Endodermal cell (in vitro differentiated cells): ENCODE results near the gene CD300LG. TPM values are rescaled to one million over a fixed set of nuclear protein-coding genes. Genes with fewer than 3 reads are reported as not detected.
A peak's percentile ranks its signal among the peaks of the same experiment; 100 is the strongest.

Source experiments
- DNase-seq: peaks from one replicate; pipeline ENCODE4 v3.0.0-alpha.2; 2017
- H3K27ac ChIP-seq: 2 replicates; pipeline ENCODE4 v1.5.1; 2013; ENCODE audit warnings: mild to moderate bottlenecking, low read depth, low read length, moderate library complexity
- H3K27me3 ChIP-seq: 2 replicates; pipeline ENCODE4 v1.6.1; 2013; ENCODE audit warnings: mild to moderate bottlenecking, low read length, moderate library complexity; ENCODE audit not compliant: insufficient read depth, control insufficient read depth, poor library complexity, severe bottlenecking
- H3K36me3 ChIP-seq: 2 replicates; pipeline ENCODE4 v1.7.0; 2013; ENCODE audit warnings: mild to moderate bottlenecking, low read length, moderate library complexity; ENCODE audit not compliant: control insufficient read depth, insufficient read depth
- H3K4me1 ChIP-seq: one replicate; pipeline ENCODE4 v1.7.0; 2013; ENCODE audit warnings: low read length; ENCODE audit not compliant: control insufficient read depth, insufficient read depth
- H3K4me3 ChIP-seq: 2 replicates; pipeline ENCODE4 v1.5.1; 2013; ENCODE audit warnings: mild to moderate bottlenecking, low read length, moderate library complexity
- H3K9ac ChIP-seq: 2 replicates; pipeline ENCODE4 v1.6.1; 2013; ENCODE audit warnings: mild to moderate bottlenecking, low read length, moderate library complexity; ENCODE audit not compliant: poor library complexity, severe bottlenecking; ENCODE audit errors: extremely low read depth
- H3K9me3 ChIP-seq: 2 replicates; pipeline ENCODE4 v1.6.1; 2013; ENCODE audit warnings: mild to moderate bottlenecking, low read length, moderate library complexity; ENCODE audit not compliant: control insufficient read depth
- H3K27ac Mint-ChIP-seq: 2 replicates; pipeline ENCODE4 v1.8.0; 2020; ENCODE audit warnings: mixed read lengths
- H3K27me3 Mint-ChIP-seq: 2 replicates; pipeline ENCODE4 v1.8.0; 2021; ENCODE audit warnings: mild to moderate bottlenecking, mixed read lengths; ENCODE audit not compliant: insufficient read depth
- H3K36me3 Mint-ChIP-seq: 2 replicates; pipeline ENCODE4 v1.8.0; 2020; ENCODE audit warnings: low read depth, mixed read lengths
- H3K4me1 Mint-ChIP-seq: 2 replicates; pipeline ENCODE4 v1.8.0; 2020; ENCODE audit warnings: mixed read lengths
- H3K4me3 Mint-ChIP-seq: 2 replicates; pipeline ENCODE4 v1.8.0; 2020; ENCODE audit warnings: mild to moderate bottlenecking, moderate library complexity, mixed read lengths
- H3K9me3 Mint-ChIP-seq: 2 replicates; pipeline ENCODE4 v1.8.0; 2020; ENCODE audit warnings: mild to moderate bottlenecking, mixed read lengths
- WGBS, 2 experiments: methylation state at CpG; one replicate each; pipeline versions ENCODE4 v1.1.5 to v1.1.7; 2013; ENCODE audit warnings: missing lambda C conversion rate in 2 of 2, mixed read lengths in 1 of 2; ENCODE audit not compliant: insufficient coverage in 1 of 2, insufficient read length in 1 of 2; 5-methylcytosine and 5-hydroxymethylcytosine counted together
- total RNA-seq, 2 donors: library from RNA; stranded (reverse); fragmentation: NEBNext Ultra II Directional in 1 of 2; extraction: Animal tissue kit (Norgen Biotek cat#: 25700) in 1 of 2; gene quantifications; 2 replicates in 1 of 2; 3 replicates in 1 of 2; pipeline ENCODE4 v1.2.1, GENCODE V29; 2021
- TF ChIP-seq, protein P1 (sequence below): fragments of 200-600 bp; sonication (generic); conservative IDR thresholded peaks from 2 replicates; pipeline ENCODE4 v1.5.0; 2021; ENCODE audit warnings: antibody characterized with exemption, mild to moderate bottlenecking

The CD300LG gene
- total RNA-seq, 2 donors from 2014 or later: not detected

DNA sequence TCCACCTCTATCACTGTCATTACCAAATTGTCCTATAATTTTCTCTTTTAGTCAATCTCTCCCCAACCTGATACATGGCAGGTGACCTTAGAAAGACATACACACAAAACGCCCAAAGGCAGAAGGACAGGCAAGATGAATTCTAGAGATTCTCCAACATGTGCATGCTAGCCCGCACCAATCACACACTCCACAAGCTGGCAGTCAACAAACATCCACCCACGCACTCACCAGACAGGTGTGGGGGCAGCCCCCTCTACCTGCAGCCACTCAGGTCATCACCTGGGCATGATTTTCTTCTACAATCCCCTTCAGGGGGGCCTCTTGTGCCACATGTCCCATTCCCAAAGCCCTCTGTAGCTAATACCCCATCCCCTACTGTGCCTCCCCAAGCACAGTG is 50.9 kb downstream of the CD300LG start:
- Histone ChIP-seq H3K9ac (no peak overlapping the region), H3K9me3 (no peaks in the 10 kb centered on the region), H3K4me3 (no peak overlapping the region), H3K4me1 (no peaks in the 10 kb centered on the region), H3K36me3 (no peaks in the 10 kb centered on the region), H3K27ac (no peak overlapping the region), H3K27me3 (peaks cover 12% of the 10 kb centered on the region)
- no peak overlapping the region for H3K27ac Mint-ChIP-seq
- no peak overlapping the region for H3K4me3 Mint-ChIP-seq
- peaks cover 15% of the 10 kb centered on the region for H3K4me1 Mint-ChIP-seq
- peaks cover 12% of the 10 kb centered on the region for H3K27me3 Mint-ChIP-seq
- H3K36me3 Mint-ChIP-seq: no peaks in the 10 kb centered on the region
- TF ChIP-seq, protein P1, sequence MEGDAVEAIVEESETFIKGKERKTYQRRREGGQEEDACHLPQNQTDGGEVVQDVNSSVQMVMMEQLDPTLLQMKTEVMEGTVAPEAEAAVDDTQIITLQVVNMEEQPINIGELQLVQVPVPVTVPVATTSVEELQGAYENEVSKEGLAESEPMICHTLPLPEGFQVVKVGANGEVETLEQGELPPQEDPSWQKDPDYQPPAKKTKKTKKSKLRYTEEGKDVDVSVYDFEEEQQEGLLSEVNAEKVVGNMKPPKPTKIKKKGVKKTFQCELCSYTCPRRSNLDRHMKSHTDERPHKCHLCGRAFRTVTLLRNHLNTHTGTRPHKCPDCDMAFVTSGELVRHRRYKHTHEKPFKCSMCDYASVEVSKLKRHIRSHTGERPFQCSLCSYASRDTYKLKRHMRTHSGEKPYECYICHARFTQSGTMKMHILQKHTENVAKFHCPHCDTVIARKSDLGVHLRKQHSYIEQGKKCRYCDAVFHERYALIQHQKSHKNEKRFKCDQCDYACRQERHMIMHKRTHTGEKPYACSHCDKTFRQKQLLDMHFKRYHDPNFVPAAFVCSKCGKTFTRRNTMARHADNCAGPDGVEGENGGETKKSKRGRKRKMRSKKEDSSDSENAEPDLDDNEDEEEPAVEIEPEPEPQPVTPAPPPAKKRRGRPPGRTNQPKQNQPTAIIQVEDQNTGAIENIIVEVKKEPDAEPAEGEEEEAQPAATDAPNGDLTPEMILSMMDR: no peak
- DNase-seq: no peak
- WGBS, 2 experiments: 98 to 100% methylated on average over 1 to 3 of the region's 3 CpGs
- H3K9me3 Mint-ChIP-seq: no peaks in the 10 kb centered on the region

DNA sequence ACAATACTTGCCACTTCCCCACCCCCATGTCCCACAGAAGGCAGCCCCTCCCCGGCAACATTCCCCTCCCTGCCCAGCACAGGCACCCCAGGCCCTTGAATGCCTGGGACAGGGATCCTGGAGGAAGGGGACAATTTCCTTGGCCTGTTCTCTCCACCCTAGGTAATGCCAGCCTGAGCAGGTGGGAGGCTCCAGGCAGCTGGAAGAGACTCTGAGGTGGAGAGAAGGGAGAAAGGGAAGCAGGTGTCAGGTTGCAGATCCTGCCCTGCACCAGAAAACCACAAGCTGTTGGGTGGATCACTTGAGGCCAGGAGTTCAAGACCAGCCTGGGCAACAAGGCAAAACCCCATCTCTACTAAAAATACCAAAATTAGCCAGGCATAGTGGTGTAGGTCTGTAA is 51.5 kb downstream of the CD300LG start:
- Histone ChIP-seq H3K36me3 (no peaks in the 10 kb centered on the region), H3K4me3 (no peak overlapping the region), H3K9ac (no peak overlapping the region), H3K27me3 (peaks cover 12% of the 10 kb centered on the region), H3K9me3 (no peaks in the 10 kb centered on the region), H3K4me1 (no peaks in the 10 kb centered on the region), H3K27ac (no peak overlapping the region)
- WGBS, 2 experiments: 33% methylated on average over 1 of the region's 1 CpG; no CpG with 5 or more reads in 1 of the 2 experiments
- no peak for DNase-seq
- Mint-ChIP-seq H3K27me3 (peaks cover 15% of the 10 kb centered on the region), H3K4me1 (peaks cover 13% of the 10 kb centered on the region), H3K36me3 (no peaks in the 10 kb centered on the region), H3K27ac (no peak overlapping the region), H3K4me3 (no peak overlapping the region), H3K9me3 (no peaks in the 10 kb centered on the region)
- TF ChIP-seq, protein P1: no peak

DNA sequence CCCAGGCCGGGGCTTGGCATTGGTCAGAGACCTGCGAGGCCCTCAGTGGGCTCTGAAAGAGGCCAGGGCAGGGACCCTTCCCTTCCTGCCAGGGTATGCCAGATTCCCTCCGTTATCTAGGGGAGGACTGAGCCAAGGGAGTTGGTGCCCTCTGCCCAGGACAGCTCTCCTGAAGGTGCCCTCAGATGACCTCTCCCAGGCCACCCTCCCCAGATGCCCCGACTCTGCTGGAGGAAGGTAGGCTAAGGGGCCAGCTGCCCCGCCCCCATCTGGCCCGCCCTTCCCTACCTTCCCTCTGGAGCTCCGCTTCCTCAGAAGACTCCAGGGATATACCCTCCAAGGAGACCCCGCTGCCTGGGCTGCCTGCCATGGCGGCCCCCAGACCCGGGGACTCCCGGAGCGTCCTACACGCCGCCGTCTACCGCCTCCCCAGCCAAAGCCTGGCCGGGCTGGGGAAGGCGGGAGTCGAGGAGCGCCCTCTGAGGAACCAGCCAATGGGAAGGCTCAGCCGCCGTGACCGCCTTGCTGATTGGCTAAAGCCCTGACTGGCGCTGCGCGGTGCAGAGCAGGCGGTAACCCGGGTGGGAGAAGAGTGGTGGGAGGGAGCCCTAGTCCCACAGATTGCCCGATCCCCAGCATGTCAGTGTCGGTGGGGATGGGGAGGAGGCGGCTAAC is 53.3 kb downstream of the CD300LG start:
- Mint-ChIP-seq H3K4me1 (peaks cover 13% of the 10 kb centered on the region), H3K27me3 (peaks cover 32% of the 10 kb centered on the region), H3K4me3 (peak overlapping the region; percentile 64), H3K9me3 (no peaks in the 10 kb centered on the region), H3K27ac (no peak overlapping the region), H3K36me3 (no peaks in the 10 kb centered on the region)
- Histone ChIP-seq H3K4me1 (no peaks in the 10 kb centered on the region), H3K27me3 (peaks cover 28% of the 10 kb centered on the region), H3K36me3 (no peaks in the 10 kb centered on the region), H3K9ac (peak overlapping the region; percentile 6), H3K27ac (no peak overlapping the region), H3K4me3 (peak overlapping the region; percentile 79), H3K9me3 (no peaks in the 10 kb centered on the region)
- peak; percentile 99 for DNase-seq
- TF ChIP-seq, protein P1: no peak
- 4 to 16% methylated on average over 6 to 31 of the region's 31 CpGs for WGBS, 2 experiments
